Measurements from ENCODE around the gene PKD1L1.

DNA sequence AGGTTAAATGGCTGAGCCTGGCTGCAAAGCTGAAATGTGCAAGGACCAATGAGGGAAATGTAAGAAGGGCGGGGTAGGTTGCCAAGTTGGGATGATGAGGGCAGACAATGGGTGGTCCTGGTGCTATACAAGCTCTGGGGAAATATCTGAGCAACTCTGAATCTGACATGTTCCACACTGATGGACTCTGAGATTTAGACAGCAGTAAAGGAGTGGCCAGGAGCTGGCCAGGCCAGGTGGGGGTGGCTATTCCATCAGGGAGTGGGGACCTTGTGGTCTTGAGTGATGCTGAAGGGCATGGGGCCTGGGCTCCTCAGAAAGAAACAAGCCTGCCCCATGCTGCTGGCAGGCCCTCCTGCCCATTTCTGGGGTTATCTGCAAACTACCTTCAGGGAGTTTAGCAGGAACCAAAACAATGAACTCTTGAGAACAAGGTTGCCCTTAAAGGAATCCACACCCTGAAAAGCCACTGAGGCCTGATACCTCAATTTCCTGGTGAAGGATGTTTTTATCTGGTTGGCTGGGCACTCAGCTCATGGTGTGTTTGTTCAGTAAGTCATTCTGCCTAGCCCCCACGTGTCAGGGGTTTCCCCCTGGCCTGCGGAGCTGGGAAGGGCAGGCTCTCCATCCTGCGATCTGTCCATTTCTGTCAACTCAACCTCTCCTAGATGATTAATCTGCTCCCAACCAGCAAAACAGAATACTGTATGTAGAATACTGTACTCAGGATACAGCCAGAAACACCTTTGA is 223.1 kb downstream of the PKD1L1 start:
- TF ChIP-seq EZH2 (IDR thresholded peaks at IDR 0.05) (no peak), POLR2AphosphoS5 (IDR thresholded peaks at IDR 0.05; ENCODE audit: borderline replicate concordance, low read depth, low read length) (no peak)
